Measurements from ENCODE around the gene DRD5. TPM values are rescaled to one million over a fixed set of nuclear protein-coding genes. Genes with fewer than 3 reads are reported as not detected.

The DRD5 gene
- total RNA-seq, 2 experiments from 2014 or later: not detected

- H3K9me3 Mint-ChIP-seq: no peaks in the 10 kb centered on the region
- ATAC-seq (no peak), DNase-seq (no peak)
- TF ChIP-seq CTCF (IDR thresholded peaks at IDR 0.05): no peak
- H3K36me3 Mint-ChIP-seq (ENCODE audit: low read depth): no peaks in the 10 kb centered on the region
- POLR2A ChIA-PET: no interaction called here
- CTCF ChIA-PET: no interaction called here
- H3K4me3 Mint-ChIP-seq: no peak overlapping the region
- no peak overlapping the region for H3K27ac Mint-ChIP-seq
- H3K27me3 Mint-ChIP-seq: peaks cover 3% of the 10 kb centered on the region
- no peaks in the 10 kb centered on the region for H3K4me1 Mint-ChIP-seq (ENCODE audit: low read depth)
- intact Hi-C loops (cut with micrococcal nuclease): no loop called here
These were observed 52.0 kb downstream of the DRD5 start for GRCh38 chr4:9833421-9833820.

Other genes with a start within 250 kb of the DRD5 start
- under 1 TPM; 0.54 TPM for gene SLC2A9, start 239.9 kb downstream of the DRD5 start, total RNA-seq

Measured in activated CD8-positive, alpha-beta T cell treated with anti-CD3 and anti-CD28 coated beads for 36 hours (primary cell).